PC-9 (cell line): ENCODE measurements around the gene KRT36.

Experiments
- EZH2 ChIP-seq: fragments of 200-600 bp; sonication (generic); IDR thresholded peaks from 2 replicates; pipeline ENCODE4 v1.8.0; 2017; ENCODE audit warnings: antibody characterized with exemption, low read depth
- TF ChIP-seq, protein P1 (sequence below): fragments of 200-600 bp; sonication (generic); conservative IDR thresholded peaks from 2 replicates; pipeline ENCODE4 v1.6.1; 2017; ENCODE audit warnings: mixed run types, antibody characterized with exemption, mild to moderate bottlenecking, moderate library complexity

- TF ChIP-seq, protein P1, sequence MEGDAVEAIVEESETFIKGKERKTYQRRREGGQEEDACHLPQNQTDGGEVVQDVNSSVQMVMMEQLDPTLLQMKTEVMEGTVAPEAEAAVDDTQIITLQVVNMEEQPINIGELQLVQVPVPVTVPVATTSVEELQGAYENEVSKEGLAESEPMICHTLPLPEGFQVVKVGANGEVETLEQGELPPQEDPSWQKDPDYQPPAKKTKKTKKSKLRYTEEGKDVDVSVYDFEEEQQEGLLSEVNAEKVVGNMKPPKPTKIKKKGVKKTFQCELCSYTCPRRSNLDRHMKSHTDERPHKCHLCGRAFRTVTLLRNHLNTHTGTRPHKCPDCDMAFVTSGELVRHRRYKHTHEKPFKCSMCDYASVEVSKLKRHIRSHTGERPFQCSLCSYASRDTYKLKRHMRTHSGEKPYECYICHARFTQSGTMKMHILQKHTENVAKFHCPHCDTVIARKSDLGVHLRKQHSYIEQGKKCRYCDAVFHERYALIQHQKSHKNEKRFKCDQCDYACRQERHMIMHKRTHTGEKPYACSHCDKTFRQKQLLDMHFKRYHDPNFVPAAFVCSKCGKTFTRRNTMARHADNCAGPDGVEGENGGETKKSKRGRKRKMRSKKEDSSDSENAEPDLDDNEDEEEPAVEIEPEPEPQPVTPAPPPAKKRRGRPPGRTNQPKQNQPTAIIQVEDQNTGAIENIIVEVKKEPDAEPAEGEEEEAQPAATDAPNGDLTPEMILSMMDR: no peak
- TF ChIP-seq EZH2: no peak
Measured at GRCh38 chr17:41519501-41520224, 30.0 kb upstream of the KRT36 start.
